ENCODE data around the gene FAM185A.

DNA sequence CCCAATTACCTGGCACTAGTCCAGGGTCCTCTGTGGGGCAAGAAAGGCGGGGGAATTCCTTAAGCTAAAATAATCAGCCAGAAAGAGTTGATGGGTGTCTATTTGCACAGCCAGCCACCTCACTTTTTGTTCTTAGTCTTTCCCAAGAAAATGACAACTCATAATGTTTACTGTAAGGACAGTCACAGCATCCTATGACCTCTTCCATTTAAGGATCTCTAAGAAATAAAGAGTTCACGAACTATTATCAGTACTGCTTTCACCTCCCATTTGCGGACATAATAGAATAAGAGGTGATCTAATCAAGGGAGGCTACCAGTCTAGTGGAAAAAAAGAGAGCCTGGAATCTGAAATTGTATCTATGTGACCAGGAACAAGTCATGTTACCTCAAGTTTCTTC is 91.6 kb downstream of the FAM185A start:
- TF ChIP-seq, protein P1, sequence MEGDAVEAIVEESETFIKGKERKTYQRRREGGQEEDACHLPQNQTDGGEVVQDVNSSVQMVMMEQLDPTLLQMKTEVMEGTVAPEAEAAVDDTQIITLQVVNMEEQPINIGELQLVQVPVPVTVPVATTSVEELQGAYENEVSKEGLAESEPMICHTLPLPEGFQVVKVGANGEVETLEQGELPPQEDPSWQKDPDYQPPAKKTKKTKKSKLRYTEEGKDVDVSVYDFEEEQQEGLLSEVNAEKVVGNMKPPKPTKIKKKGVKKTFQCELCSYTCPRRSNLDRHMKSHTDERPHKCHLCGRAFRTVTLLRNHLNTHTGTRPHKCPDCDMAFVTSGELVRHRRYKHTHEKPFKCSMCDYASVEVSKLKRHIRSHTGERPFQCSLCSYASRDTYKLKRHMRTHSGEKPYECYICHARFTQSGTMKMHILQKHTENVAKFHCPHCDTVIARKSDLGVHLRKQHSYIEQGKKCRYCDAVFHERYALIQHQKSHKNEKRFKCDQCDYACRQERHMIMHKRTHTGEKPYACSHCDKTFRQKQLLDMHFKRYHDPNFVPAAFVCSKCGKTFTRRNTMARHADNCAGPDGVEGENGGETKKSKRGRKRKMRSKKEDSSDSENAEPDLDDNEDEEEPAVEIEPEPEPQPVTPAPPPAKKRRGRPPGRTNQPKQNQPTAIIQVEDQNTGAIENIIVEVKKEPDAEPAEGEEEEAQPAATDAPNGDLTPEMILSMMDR (IDR thresholded peaks at IDR 0.05), result no peak
- no peak for TF ChIP-seq EZH2 (IDR thresholded peaks at IDR 0.05; ENCODE audit: borderline replicate concordance, insufficient read depth, low read depth, low read length, poor library complexity, severe bottlenecking)
